GM12878 (cell line): ENCODE results near the gene HPX. TPM values are rescaled to one million over a fixed set of nuclear protein-coding genes. Genes with fewer than 3 reads are reported as not detected.

Source experiments
- ASH2L ChIP-seq: fragments of 300-600, 200-600 bp; sonication (generic); IDR thresholded peaks from 2 replicates; pipeline ENCODE4 v1.6.1; 2017; ENCODE audit warnings: low read depth, mild to moderate bottlenecking, borderline replicate concordance
- ATF7 ChIP-seq: fragments of 450-650 bp; IDR thresholded peaks from 2 replicates; pipeline ENCODE4 v1.6.1; 2016; ENCODE audit warnings: low read depth, mild to moderate bottlenecking
- DPF2 ChIP-seq: fragments of 450-650 bp; IDR thresholded peaks from 2 replicates; pipeline ENCODE4 v1.6.1; 2017; ENCODE audit warnings: mild to moderate bottlenecking
- ESRRA ChIP-seq: IDR thresholded peaks from 2 replicates; pipeline ENCODE4 v1.6.1; 2012; ENCODE audit warnings: mild to moderate bottlenecking, low read length, improper control_type of control experiment
- FOXK2 ChIP-seq: fragments of 450-650 bp; IDR thresholded peaks from 2 replicates; pipeline ENCODE4 v1.6.1; 2017; ENCODE audit warnings: mild to moderate bottlenecking, moderate library complexity
- MYB ChIP-seq: fragments of 150-350 bp; IDR thresholded peaks from 2 replicates; pipeline ENCODE4 v1.6.1; 2014; ENCODE audit warnings: mild to moderate bottlenecking, low read depth, low read length, borderline replicate concordance
- RAD51 ChIP-seq: fragments of 450-650 bp; IDR thresholded peaks from 2 replicates; pipeline ENCODE4 v1.6.1; 2016; ENCODE audit warnings: moderate library complexity, mild to moderate bottlenecking, inconsistent platforms
- RCOR1 ChIP-seq: conservative IDR thresholded peaks from 2 replicates; pipeline ENCODE4 v1.6.1; 2012; ENCODE audit warnings: low read depth, low read length, improper control_type of control experiment
- SMARCA5 ChIP-seq: fragments of 450-650 bp; IDR thresholded peaks from 2 replicates; pipeline ENCODE4 v1.6.1; 2017; ENCODE audit warnings: mild to moderate bottlenecking
- USF2 ChIP-seq: IDR thresholded peaks from 2 replicates; pipeline ENCODE4 v1.6.1; 2011; ENCODE audit warnings: low read depth, low read length, improper control_type of control experiment, borderline replicate concordance
- ZNF384 ChIP-seq: IDR thresholded peaks from 2 replicates; pipeline ENCODE4 v1.6.1; 2012; ENCODE audit warnings: low read depth, mild to moderate bottlenecking, low read length, improper control_type of control experiment, borderline replicate concordance
- polyA plus RNA-seq, 11 experiments: library from polyadenylated mRNA; depleted of rRNA in 4 of 11; unstranded in 6 of 11; stranded (reverse) in 5 of 11; fragments of >200 nt; fragmentation: Nextera tagmentation in 4 of 11; fragmentation: Illumina TruSeq in 1 of 11; extraction: Ambion mirVana in 4 of 11; extraction: Trizol in 1 of 11; gene quantifications; 1 replicate in 1 of 11; 2 replicates in 10 of 11; pipeline versions ENCODE4 v1.2.1 to v1.2.3, GENCODE V29; 2011 to 2016; ENCODE audit warnings: inconsistent platforms in 2 of 11, missing spikeins in 2 of 11, low read depth in 1 of 11
- total RNA-seq, 4 experiments: library from RNA; depleted of rRNA in 3 of 4; stranded (reverse); fragments of >200 nt in 3 of 4; fragmentation: Illumina TruSeq in 1 of 4; extraction: Trizol in 1 of 4; gene quantifications; 2 replicates each; pipeline versions ENCODE4 v1.2.1 to v1.2.3, GENCODE V29; 2013 to 2021
- TF ChIP-seq, protein P1 (sequence below): fragments of 450-650 bp; IDR thresholded peaks from 2 replicates; pipeline ENCODE4 v1.6.1; 2017; ENCODE audit warnings: mild to moderate bottlenecking

The HPX gene
- total and polyA plus RNA-seq, 10 of the 15 experiments (the other 5 are each of a cell fraction or from before 2014, with no cell fraction given): 0.08 to 1.7 (median 0.18) TPM; not detected in 1

- TF ChIP-seq USF2 (no peak), RAD51 (no peak), ATF7 (no peak), MYB (no peak), ASH2L (no peak), DPF2 (no peak), ESRRA (no peak), FOXK2 (no peak), ZNF384 (no peak), RCOR1 (no peak), SMARCA5 (no peak)
- TF ChIP-seq, protein P1, sequence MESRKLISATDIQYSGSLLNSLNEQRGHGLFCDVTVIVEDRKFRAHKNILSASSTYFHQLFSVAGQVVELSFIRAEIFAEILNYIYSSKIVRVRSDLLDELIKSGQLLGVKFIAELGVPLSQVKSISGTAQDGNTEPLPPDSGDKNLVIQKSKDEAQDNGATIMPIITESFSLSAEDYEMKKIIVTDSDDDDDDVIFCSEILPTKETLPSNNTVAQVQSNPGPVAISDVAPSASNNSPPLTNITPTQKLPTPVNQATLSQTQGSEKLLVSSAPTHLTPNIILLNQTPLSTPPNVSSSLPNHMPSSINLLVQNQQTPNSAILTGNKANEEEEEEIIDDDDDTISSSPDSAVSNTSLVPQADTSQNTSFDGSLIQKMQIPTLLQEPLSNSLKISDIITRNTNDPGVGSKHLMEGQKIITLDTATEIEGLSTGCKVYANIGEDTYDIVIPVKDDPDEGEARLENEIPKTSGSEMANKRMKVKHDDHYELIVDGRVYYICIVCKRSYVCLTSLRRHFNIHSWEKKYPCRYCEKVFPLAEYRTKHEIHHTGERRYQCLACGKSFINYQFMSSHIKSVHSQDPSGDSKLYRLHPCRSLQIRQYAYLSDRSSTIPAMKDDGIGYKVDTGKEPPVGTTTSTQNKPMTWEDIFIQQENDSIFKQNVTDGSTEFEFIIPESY: no peak
Observed at GRCh38 chr11:6474413-6474792, 33.6 kb upstream of the HPX start (continued).
